ENCODE measurements around the gene GNAT2. TPM values are rescaled to one million over a fixed set of nuclear protein-coding genes. Genes with fewer than 3 reads are reported as not detected.

The GNAT2 gene
- total and polyA plus RNA-seq, 4 donors: 0.24 TPM; not detected in 3

- Histone ChIP-seq H3K4me1 (ENCODE audit: control insufficient read depth in 5 of 5, insufficient read depth in 5 of 5, low read length in 5 of 5) (no peaks in the 10 kb centered on the region), H3K27me3 (ENCODE audit: control insufficient read depth in 3 of 3, insufficient read depth in 3 of 3, low read length in 2 of 3) (no peaks in the 10 kb centered on the region), H3K36me3 (ENCODE audit: control insufficient read depth in 4 of 4, insufficient read depth in 4 of 4, low read length in 4 of 4) (peaks cover 0 to 38% (median 21%) of the 10 kb centered on the region in 4 donors), H3K9me3 (ENCODE audit: control insufficient read depth in 4 of 4, insufficient read depth in 3 of 4, low read length in 3 of 4) (no peaks in the 10 kb centered on the region), H3K9ac (ENCODE audit: insufficient read depth in 1 of 2, low read length in 2 of 2) (no peak overlapping the region), H3K27ac (ENCODE audit: low read depth in 1 of 2, low read length in 1 of 2) (no peak overlapping the region), H3K4me3 (no peak overlapping the region)
- ATAC-seq (ENCODE audit: insufficient read depth, low FRiP score) (no peak), DNase-seq (peak; percentile 37 to 56 (median 55))
- 73 to 75% methylated on average over 5 of the region's 5 CpGs for WGBS, 2 donors
- TF ChIP-seq CTCF (IDR thresholded peaks at IDR 0.05; ENCODE audit: control extremely low read depth, extremely low read depth): no peak
Observed at GRCh38 chr1:109632671-109633346, 13.4 kb upstream of the GNAT2 start.

- WGBS, 2 donors: 91% methylated on average over 16 of the region's 16 CpGs
- Histone ChIP-seq H3K36me3 (ENCODE audit: control insufficient read depth in 4 of 4, insufficient read depth in 4 of 4, low read length in 4 of 4) (peaks cover 0 to 48% (median 24%) of the 10 kb centered on the region in 4 donors), H3K9me3 (ENCODE audit: control insufficient read depth in 4 of 4, insufficient read depth in 3 of 4, low read length in 3 of 4) (no peaks in the 10 kb centered on the region), H3K27ac (ENCODE audit: low read depth in 1 of 2, low read length in 1 of 2) (no peak overlapping the region), H3K4me1 (ENCODE audit: control insufficient read depth in 5 of 5, insufficient read depth in 5 of 5, low read length in 5 of 5) (no peaks in the 10 kb centered on the region), H3K27me3 (ENCODE audit: control insufficient read depth in 3 of 3, insufficient read depth in 3 of 3, low read length in 2 of 3) (no peaks in the 10 kb centered on the region), H3K9ac (ENCODE audit: insufficient read depth in 1 of 2, low read length in 2 of 2) (no peak overlapping the region), H3K4me3 (no peak overlapping the region)
- no peak for TF ChIP-seq CTCF (IDR thresholded peaks at IDR 0.05; ENCODE audit: control extremely low read depth, extremely low read depth)
- no peak for DNase-seq
- no peak for ATAC-seq (ENCODE audit: insufficient read depth, low FRiP score)
Observed at GRCh38 chr1:109631513-109632505, 12.4 kb upstream of the GNAT2 start.

- no peak overlapping the region for H3K9ac ChIP-seq (ENCODE audit: insufficient read depth in 1 of 2, low read length in 2 of 2)
- no peaks in the 10 kb centered on the region for H3K9me3 ChIP-seq (ENCODE audit: control insufficient read depth in 4 of 4, insufficient read depth in 3 of 4, low read length in 3 of 4)
- no peak overlapping the region for H3K27ac ChIP-seq (ENCODE audit: low read depth in 1 of 2, low read length in 1 of 2)
- H3K27me3 ChIP-seq (ENCODE audit: control insufficient read depth in 3 of 3, insufficient read depth in 3 of 3, low read length in 2 of 3): no peaks in the 10 kb centered on the region
- H3K4me1 ChIP-seq (ENCODE audit: control insufficient read depth in 5 of 5, insufficient read depth in 5 of 5, low read length in 5 of 5): no peaks in the 10 kb centered on the region
- ATAC-seq (ENCODE audit: insufficient read depth, low FRiP score): no peak
- H3K4me3 ChIP-seq: no peak overlapping the region
- DNase-seq: no peak
- 97 to 98% methylated on average over 14 of the region's 14 CpGs for WGBS, 2 donors
- H3K36me3 ChIP-seq (ENCODE audit: control insufficient read depth in 4 of 4, insufficient read depth in 4 of 4, low read length in 4 of 4): peaks cover 0 to 53% (median 24%) of the 10 kb centered on the region in 4 donors
- no peak for TF ChIP-seq CTCF (IDR thresholded peaks at IDR 0.05; ENCODE audit: control extremely low read depth, extremely low read depth)
Observed at GRCh38 chr1:109630898-109631512, 11.6 kb upstream of the GNAT2 start.
